DMS53 treated with DMSO at 0.1 percent for 48 hours (cell line): ENCODE measurements around the gene WNT7B.

Experiments used
- DNase-seq: peaks from one replicate; lab custom pipeline; 2025; ENCODE audit not compliant: unreplicated experiment; lab: John Stamatoyannopoulos, UW

The WNT7B gene

GRCh38 chr22:45914309-45914708, 62.7 kb downstream of the WNT7B start:
- no peak for DNase-seq

GRCh38 chr22:45912910-45913309, 64.1 kb downstream of the WNT7B start:
- DNase-seq, result no peak

GRCh38 chr22:45911601-45912271, 65.2 kb downstream of the WNT7B start:
- peak; percentile 44 for DNase-seq

- DNase-seq, result no peak
These were observed 66.0 kb downstream of the WNT7B start for GRCh38 chr22:45910928-45911467.

- no peak for DNase-seq
These were observed 68.0 kb downstream of the WNT7B start for GRCh38 chr22:45908961-45909360.

- DNase-seq, result no peak
These were observed 69.0 kb downstream of the WNT7B start for GRCh38 chr22:45907996-45908395.

- DNase-seq, result no peak
These were observed 69.6 kb downstream of the WNT7B start for GRCh38 chr22:45907378-45907777.

- no peak for DNase-seq
These were observed 70.0 kb downstream of the WNT7B start for GRCh38 chr22:45906946-45907345.

- no peak for DNase-seq
These were observed 70.8 kb downstream of the WNT7B start for GRCh38 chr22:45905924-45906865.

GRCh38 chr22:45905326-45905923, 71.5 kb downstream of the WNT7B start:
- no peak for DNase-seq

GRCh38 chr22:45904236-45904635, 72.7 kb downstream of the WNT7B start:
- no peak for DNase-seq

- DNase-seq, result no peak
These were observed 73.4 kb downstream of the WNT7B start for GRCh38 chr22:45903355-45904135.

- DNase-seq, result no peak
These were observed 79.2 kb downstream of the WNT7B start for GRCh38 chr22:45897736-45898135.

- DNase-seq, result no peak
These were observed 79.9 kb downstream of the WNT7B start for GRCh38 chr22:45896964-45897538.

- peak; percentile 26 for DNase-seq
These were observed 80.6 kb downstream of the WNT7B start for GRCh38 chr22:45896153-45896951.

- DNase-seq, result no peak
These were observed 81.4 kb downstream of the WNT7B start for GRCh38 chr22:45895436-45896152.

- no peak for DNase-seq
These were observed 83.4 kb downstream of the WNT7B start for GRCh38 chr22:45893516-45893915.

GRCh38 chr22:45892681-45893461, 84.1 kb downstream of the WNT7B start:
- no peak for DNase-seq
